H1 (cell line): ENCODE data around the gene LARP4B.

Experiments
- ATF2 ChIP-seq: IDR thresholded peaks from 2 replicates; pipeline ENCODE4 v1.6.1; 2012; ENCODE audit warnings: low read length, inconsistent platforms
- ATF3 ChIP-seq: IDR thresholded peaks from 2 replicates; pipeline ENCODE4 v1.6.1; 2011; ENCODE audit warnings: low read depth, mild to moderate bottlenecking, low read length; ENCODE audit not compliant: insufficient read depth
- BACH1 ChIP-seq: IDR thresholded peaks from 2 replicates; pipeline ENCODE4 v1.6.1; 2012; ENCODE audit warnings: low read length, improper control_type of control experiment
- CEBPB ChIP-seq: IDR thresholded peaks from 2 replicates; pipeline ENCODE4 v1.6.1; 2012; ENCODE audit warnings: low read depth, low read length
- EP300 ChIP-seq, 2 experiments: IDR thresholded peaks; 1 replicate in 1 of 2; 2 replicates in 1 of 2; pipeline ENCODE4 v1.6.1; 2011 to 2012; ENCODE audit warnings: low read depth in 2 of 2, low read length in 2 of 2, mild to moderate bottlenecking in 2 of 2, borderline replicate concordance in 1 of 2, inconsistent platforms in 1 of 2, moderate library complexity in 1 of 2
- EZH2 ChIP-seq: fragments of 200-600 bp; sonication (generic); IDR thresholded peaks from 2 replicates; pipeline ENCODE4 v1.7.1; 2012; ENCODE audit warnings: low read depth, mild to moderate bottlenecking, moderate library complexity, low read length, inconsistent platforms; ENCODE audit not compliant: severe bottlenecking
- GABPA ChIP-seq: IDR thresholded peaks from 2 replicates; pipeline ENCODE4 v1.6.1; 2011; ENCODE audit warnings: mild to moderate bottlenecking, low read length, moderate library complexity, borderline replicate concordance; ENCODE audit not compliant: insufficient read depth
- MAX ChIP-seq: IDR thresholded peaks from 2 replicates; pipeline ENCODE4 v1.6.1; 2012; ENCODE audit warnings: inconsistent platforms
- POLR2A ChIP-seq, 2 experiments: IDR thresholded peaks; 1 replicate in 1 of 2; 2 replicates in 1 of 2; pipeline ENCODE4 v1.6.1; 2011; ENCODE audit warnings: low read depth in 2 of 2, low read length in 2 of 2, mild to moderate bottlenecking in 2 of 2; ENCODE audit errors: control extremely low read depth in 1 of 2
- SIX5 ChIP-seq: IDR thresholded peaks from 2 replicates; pipeline ENCODE4 v1.6.1; 2011; ENCODE audit warnings: mild to moderate bottlenecking, low read depth, low read length
- SUZ12 ChIP-seq: fragments of 200-600 bp; sonication (generic); IDR thresholded peaks from 2 replicates; pipeline ENCODE4 v1.6.1; 2012; ENCODE audit warnings: mild to moderate bottlenecking, inconsistent platforms, low read length, moderate library complexity, mixed read lengths
- TCF12 ChIP-seq: IDR thresholded peaks from 2 replicates; pipeline ENCODE4 v1.6.1; 2011; ENCODE audit warnings: low read depth, mild to moderate bottlenecking, low read length
- YY1 ChIP-seq: IDR thresholded peaks from 2 replicates; pipeline ENCODE4 v1.6.1; 2011; ENCODE audit warnings: low read depth, mild to moderate bottlenecking, low read length
- TF ChIP-seq, protein P1 (sequence below), 3 experiments: IDR thresholded peaks; 1 replicate in 2 of 3; 2 replicates in 1 of 3; pipeline versions ENCODE4 v1.5.1 to v1.6.1; 2011; ENCODE audit warnings: low read length in 3 of 3, mild to moderate bottlenecking in 3 of 3, inconsistent platforms in 2 of 3, low read depth in 1 of 3, moderate library complexity in 1 of 3; ENCODE audit not compliant: insufficient read depth in 1 of 3; ENCODE audit errors: control extremely low read depth in 1 of 3

DNA sequence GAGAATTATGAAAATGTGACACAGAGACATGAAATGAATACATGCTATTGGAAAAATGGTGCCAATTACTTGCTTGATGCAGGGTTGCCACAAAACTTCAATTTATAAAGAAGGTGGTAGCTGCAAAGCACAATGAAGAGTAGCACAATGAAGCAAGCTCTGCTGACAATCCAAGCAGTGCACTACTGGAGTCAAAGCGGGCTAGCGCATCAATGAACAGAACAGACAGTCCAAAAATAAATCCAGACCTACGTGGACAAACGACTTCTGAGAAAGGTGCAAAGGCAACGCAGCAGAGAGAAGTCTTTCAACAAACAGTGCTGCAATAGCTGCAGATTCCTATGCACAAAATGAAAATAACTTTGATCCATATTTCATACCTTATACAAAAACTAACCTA is 75.8 kb downstream of the LARP4B start:
- TF ChIP-seq SIX5 (no peak), ATF2 (no peak), GABPA (no peak), POLR2A (IDR thresholded peaks at IDR 0.05; ENCODE audit: control extremely low read depth in 1 of 2, low read depth in 2 of 2, low read length in 2 of 2) (no peak), YY1 (no peak), MAX (no peak), SUZ12 (no peak), EZH2 (no peak), BACH1 (no peak), TCF12 (no peak), ATF3 (no peak), EP300 (IDR thresholded peaks at IDR 0.05; ENCODE audit: borderline replicate concordance in 1 of 2, low read depth in 2 of 2, low read length in 2 of 2) (no peak), CEBPB (no peak)
- TF ChIP-seq, protein P1, sequence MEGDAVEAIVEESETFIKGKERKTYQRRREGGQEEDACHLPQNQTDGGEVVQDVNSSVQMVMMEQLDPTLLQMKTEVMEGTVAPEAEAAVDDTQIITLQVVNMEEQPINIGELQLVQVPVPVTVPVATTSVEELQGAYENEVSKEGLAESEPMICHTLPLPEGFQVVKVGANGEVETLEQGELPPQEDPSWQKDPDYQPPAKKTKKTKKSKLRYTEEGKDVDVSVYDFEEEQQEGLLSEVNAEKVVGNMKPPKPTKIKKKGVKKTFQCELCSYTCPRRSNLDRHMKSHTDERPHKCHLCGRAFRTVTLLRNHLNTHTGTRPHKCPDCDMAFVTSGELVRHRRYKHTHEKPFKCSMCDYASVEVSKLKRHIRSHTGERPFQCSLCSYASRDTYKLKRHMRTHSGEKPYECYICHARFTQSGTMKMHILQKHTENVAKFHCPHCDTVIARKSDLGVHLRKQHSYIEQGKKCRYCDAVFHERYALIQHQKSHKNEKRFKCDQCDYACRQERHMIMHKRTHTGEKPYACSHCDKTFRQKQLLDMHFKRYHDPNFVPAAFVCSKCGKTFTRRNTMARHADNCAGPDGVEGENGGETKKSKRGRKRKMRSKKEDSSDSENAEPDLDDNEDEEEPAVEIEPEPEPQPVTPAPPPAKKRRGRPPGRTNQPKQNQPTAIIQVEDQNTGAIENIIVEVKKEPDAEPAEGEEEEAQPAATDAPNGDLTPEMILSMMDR (IDR thresholded peaks at IDR 0.05; ENCODE audit: control extremely low read depth in 1 of 3, insufficient read depth in 1 of 3, low read depth in 1 of 3, low read length in 3 of 3), result no peak
